HG03342 (cell line): Measurements from ENCODE around the gene NUDC.
"Not testable (repeated sequence)": the region's sequence is repeated elsewhere in the genome, so short reads cannot be mapped to it uniquely, and the experiment has no call there.

Experiments used
- ATAC-seq: cut with Tn5 transposase; IDR thresholded peaks from one replicate; pipeline ENCODE4 v1.9.1; 2021; ENCODE audit warnings: mild to moderate bottlenecking, moderate library complexity; ENCODE audit not compliant: unreplicated experiment

The NUDC gene

DNA sequence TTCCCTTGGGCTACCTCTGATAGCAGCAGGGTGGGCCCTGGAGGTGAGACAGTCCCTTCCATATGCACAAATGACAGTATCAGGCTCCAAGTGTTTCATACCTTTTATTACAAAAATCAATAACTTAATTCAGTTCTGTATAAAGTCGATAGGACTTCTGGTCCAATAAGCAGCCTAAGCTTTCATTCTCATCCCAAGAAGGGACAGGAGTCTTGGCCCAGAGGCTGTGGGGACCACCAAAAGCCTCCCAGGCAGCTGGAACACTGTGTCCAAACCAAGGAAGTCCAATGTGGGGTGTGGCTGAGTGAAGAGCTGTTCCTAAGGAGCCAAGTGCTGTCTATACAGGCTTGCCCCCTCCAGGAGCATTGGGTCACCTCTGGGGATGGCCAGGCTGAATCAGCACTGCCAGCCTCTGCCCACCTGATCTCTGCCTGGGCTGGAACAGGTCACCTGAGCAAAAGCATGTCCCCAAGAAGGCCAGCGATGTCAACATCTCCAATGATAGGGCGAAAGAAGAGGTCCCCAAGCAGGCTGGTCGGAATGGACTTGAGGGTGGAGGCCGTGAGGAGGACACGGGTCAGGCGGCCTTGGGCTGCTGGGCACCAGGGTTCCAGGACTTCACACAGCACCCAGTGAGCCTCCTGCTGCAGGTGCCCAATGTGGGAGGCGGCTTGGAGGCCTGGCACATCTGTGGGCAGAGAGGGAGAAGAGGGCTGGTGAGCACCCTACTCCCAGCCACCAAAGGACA, 10.0 kb upstream of the NUDC start:
- no peak for ATAC-seq

DNA sequence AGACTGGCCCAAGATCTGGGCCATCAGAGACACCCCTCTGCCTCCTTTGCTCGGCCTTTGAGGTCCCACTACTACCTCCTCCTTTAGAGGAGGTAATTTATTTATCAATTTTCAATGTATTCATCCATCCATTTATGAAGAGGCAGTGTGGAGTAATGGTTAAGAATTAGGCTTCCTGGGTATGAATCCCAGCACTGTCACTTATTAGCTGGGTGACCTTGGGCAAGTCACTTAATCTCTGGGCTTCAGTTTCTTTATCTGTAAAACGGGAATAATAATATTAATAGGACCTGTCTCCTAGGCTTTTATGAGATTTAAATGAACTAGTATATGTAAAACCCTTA, 9.4 kb upstream of the NUDC start:
- no peak for ATAC-seq

DNA sequence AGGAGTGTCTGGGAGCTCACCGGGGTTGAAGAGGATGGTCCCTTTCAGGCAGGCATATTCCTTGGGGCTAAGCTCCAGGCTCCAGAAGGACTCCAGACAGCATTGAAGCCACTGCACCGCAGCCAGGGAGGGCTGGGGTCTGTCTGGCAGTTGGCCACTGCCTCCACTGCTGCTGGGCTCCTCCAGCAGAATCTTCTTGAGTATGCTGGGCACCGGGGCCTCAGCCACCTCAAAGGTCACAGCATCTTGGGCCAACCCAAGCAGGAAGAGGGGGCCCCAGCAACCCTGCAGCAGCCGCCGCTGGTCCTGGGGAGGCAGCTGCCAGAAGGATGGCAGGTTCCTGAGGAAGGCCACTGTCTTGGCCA, 8.2 kb upstream of the NUDC start:
- no peak for ATAC-seq

GRCh38 chr1:26913754-26914619, 7.6 kb upstream of the NUDC start, which contains the start of gene NR0B2:
TSS of gene NR0B2 (minus strand) at chr1:26913975. CDS start at chr1:26913940, 35 bp downstream.
- no peak for ATAC-seq

- ATAC-seq: no peak
These were observed 6.2 kb upstream of the NUDC start for GRCh38 chr1:26915204-26915842.

DNA sequence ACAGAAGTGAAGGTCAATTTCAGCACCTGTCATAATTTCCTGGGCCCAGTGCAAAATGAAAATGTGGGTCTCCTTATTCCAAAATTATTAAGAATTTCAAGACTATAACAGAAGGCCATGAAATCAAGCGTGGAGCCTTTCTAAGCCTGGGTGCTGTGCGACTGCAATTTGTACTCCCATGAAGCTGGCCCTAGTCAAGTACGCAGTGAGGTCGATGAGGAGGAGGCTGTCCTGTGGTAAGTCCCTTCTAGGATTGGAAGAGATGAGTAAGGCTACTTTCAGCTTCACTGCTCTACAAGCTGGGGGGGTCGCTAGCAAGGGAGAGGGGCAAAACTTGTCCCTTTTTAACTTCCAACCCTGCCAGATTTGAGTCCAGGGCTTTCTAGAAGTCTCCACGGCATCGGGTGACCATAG, 410 bp upstream of the NUDC start:
- ATAC-seq: peak; percentile 23

GRCh38 chr1:26922431-26922729, 837 bp downstream of the NUDC start:
- ATAC-seq: no peak

DNA sequence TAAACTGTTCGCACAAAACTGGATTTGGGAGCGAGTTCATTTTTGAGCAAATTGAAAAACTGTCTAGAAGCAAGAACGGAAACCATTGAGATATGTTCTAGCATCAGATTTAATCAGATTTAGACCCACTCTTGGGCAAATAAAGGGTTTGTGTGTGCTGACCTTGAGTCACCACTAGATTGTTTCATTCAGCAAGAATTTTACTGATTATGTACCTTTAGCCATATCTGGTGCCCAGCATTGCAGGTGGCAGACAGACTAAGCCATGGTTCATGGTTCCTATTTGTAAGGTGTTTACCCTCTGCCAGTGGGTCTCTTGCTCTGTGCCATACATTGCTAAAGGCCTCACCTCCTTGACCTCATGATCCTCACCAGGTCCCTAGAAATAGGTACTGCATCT, 1.4 kb downstream of the NUDC start:
- ATAC-seq: no peak

GRCh38 chr1:26923711-26924110, 2.2 kb downstream of the NUDC start:
- ATAC-seq: no peak

DNA sequence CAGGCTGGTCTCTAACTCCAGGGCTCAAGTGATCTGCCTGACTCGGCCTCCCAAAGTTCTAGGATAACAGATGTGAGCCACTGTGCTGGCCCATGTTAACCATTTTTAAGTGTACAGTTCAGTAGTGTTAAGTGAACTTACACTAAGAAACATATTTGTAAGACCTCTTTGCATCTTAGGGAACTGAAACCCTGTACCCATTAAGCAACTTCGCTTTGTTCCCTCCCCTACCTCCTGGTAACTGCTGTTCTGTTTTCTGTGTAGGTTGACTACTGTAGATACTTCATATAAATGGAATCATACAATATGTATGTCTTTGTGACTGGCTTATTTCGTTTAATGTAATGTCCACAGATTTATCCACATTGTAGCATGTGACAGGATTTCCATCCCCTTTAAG, 11.0 kb downstream of the NUDC start:
- no peak for ATAC-seq

DNA sequence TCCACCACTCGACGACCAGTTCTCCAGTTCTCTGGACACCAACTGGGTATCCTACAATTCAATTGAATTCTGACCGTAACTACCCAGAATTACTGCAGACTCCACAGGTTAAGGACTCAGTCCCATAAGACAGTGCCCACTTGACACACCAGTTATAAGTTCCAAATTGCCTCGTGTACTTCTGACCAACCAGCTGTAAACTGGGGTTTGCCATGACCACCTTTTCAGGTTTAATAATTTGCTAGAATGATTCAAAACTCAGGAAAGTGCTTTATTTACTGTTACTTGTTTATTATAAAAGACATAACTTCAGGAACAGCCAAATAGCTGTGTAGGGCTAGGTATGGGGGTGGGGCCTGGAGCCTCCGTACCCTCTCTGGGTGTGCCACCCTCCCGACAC, 15.3 kb downstream of the NUDC start:
- no peak for ATAC-seq

DNA sequence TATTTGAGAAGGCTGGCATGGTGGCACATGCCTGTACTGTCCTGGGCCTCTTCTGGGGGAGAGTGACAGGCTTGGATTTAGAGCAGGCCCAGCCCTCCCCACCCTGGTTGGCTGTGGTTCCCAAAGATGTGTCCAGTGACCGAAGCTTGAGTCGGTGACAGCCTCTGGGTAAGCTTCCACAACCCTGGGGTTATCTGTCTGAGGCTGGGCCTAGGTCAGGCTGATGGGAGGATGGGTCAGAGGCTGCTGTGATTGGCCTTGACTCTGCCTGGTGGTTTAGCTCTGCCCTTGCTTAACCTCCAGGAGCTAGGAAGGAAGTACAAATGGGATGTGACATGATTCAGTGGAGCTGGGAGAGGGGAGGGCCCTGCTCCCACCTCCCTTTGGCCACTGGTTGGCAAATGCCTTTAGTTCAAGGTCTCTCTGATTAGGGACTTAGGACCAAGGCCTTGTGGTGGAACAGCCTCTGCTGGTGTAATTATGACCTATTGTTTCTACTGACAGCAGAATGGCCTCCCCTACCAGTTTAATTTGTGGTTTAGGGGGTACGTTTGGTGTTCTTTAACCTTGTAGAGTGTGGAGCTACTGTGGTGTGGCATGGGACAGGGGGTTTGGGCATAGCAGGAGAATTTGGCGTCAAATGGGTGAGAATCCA, 16.6 kb downstream of the NUDC start:
- ATAC-seq: no peak

DNA sequence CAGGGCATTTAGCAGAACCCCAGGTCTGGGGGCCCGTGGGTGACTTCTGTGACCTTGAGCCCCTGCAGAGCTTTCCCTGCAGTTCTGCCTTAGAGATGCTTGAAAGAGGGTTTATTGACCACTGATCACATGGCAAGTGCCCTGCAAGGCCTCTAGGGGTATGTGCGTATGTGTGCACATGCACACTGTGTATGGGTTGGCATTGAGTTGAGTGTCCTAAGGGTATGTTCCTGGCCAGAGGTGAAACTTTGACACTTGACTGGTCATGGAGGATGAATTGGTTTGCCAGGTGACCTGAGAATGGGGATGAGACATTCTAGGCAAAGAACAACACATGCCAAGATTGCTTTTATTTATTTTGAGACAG, 17.1 kb downstream of the NUDC start:
- no peak for ATAC-seq

- ATAC-seq: no peak
These were observed 19.8 kb downstream of the NUDC start for GRCh38 chr1:26941311-26941710.

- ATAC-seq: no peak
These were observed 21.1 kb downstream of the NUDC start for GRCh38 chr1:26942656-26943055.

DNA sequence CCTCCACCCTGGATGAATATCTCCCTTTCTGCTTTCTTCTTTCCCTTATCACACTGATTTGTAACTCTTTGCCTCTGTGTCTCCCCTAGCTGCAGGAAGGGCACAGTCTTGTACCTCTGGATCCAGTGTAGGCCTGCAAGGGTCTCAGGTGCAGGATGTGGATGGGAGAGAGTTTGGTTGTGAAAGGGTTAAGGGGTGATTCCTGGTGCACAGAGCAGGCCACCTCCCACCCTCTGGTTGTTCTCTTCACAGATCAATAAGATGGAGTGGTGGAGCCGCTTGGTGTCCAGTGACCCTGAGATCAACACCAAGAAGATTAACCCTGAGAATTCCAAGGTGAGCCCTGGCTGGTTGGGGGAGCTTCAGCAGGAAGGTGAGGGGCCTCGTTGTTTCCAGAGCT, 23.6 kb downstream of the NUDC start:
- ATAC-seq: no peak

- no peak for ATAC-seq
These were observed 24.2 kb downstream of the NUDC start for GRCh38 chr1:26945728-26946127.

GRCh38 chr1:26946270-26946669, 24.7 kb downstream of the NUDC start:
- no peak for ATAC-seq

DNA sequence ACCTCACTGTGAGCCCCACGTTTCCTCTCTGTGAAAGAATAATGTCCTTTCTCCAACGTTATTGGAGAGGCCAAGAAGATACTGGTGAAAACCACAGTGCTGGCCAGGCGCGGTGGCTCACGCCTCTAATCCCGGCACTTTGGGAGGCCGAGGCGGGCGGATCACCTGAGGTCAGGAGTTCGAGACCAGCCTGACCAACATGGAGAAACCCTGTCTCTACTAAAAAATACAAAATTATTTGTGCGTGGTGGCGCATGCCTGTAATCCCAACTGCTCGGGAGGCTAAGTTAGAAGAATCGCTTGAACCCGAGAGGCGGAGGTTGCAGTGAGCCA, 27.1 kb downstream of the NUDC start:
- not testable (repeated sequence) for ATAC-seq

- ATAC-seq: no peak
These were observed 27.9 kb downstream of the NUDC start for GRCh38 chr1:26949266-26949925.

DNA sequence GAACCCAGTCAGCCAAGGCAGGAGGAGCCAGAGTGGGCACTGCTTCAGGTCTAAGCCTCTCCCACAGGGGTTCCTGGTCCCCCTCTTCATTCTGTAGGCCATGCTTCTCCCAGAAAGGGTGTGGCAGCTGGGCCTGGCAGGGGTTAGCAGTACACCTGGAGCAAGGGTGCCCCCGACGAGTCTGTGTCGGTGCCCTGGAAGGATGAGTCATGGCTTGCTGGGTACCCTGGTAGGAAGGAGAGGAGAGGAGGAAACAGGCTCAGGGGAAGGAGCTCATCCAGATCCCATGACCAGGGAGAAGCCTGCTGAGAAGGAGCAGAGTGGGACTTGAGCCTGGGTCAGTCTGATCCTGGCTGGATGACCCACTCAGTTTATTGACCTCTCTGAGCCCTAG, 28.4 kb downstream of the NUDC start:
- ATAC-seq: no peak
